GM21619 (cell line): ENCODE measurements around the gene VPS13A.
A peak's percentile ranks its signal among the peaks of the same experiment; 100 is the strongest.
"Not testable (repeated sequence)": the region's sequence is repeated elsewhere in the genome, so short reads cannot be mapped to it uniquely, and the experiment has no call there.

Experiments used
- ATAC-seq: cut with Tn5 transposase; IDR thresholded peaks from one replicate; pipeline ENCODE4 v1.9.1; 2021; ENCODE audit not compliant: unreplicated experiment

The VPS13A gene

GRCh38 chr9:77421506-77422265 is 244.4 kb downstream of the VPS13A start:
- no peak for ATAC-seq

GRCh38 chr9:77422969-77423368 is 245.6 kb downstream of the VPS13A start:
- no peak for ATAC-seq

GRCh38 chr9:77423841-77424240 is 246.5 kb downstream of the VPS13A start:
- no peak for ATAC-seq

GRCh38 chr9:77424993-77425392 is 247.7 kb downstream of the VPS13A start:
- ATAC-seq = no peak

GRCh38 chr9:77426712-77427111 is 249.4 kb downstream of the VPS13A start:
- ATAC-seq = no peak

GRCh38 chr9:77427256-77427927 is 250.1 kb downstream of the VPS13A start:
- no peak for ATAC-seq

- no peak for ATAC-seq
Measured at GRCh38 chr9:77429928-77430327, 252.6 kb downstream of the VPS13A start.

- ATAC-seq = no peak
Measured at GRCh38 chr9:77432053-77432452, 254.7 kb downstream of the VPS13A start.

GRCh38 chr9:77433675-77434445 is 256.5 kb downstream of the VPS13A start:
- ATAC-seq = peak; percentile 84

GRCh38 chr9:77435277-77435676 is 257.9 kb downstream of the VPS13A start:
- ATAC-seq = no peak

GRCh38 chr9:77435688-77436087 is 258.4 kb downstream of the VPS13A start:
- no peak for ATAC-seq

- ATAC-seq = no peak
Measured at GRCh38 chr9:77438653-77439052, 261.3 kb downstream of the VPS13A start.

GRCh38 chr9:77440057-77440456 is 262.7 kb downstream of the VPS13A start:
- no peak for ATAC-seq

GRCh38 chr9:77441124-77441523 is 263.8 kb downstream of the VPS13A start:
- not testable (repeated sequence) for ATAC-seq

- ATAC-seq = no peak
Measured at GRCh38 chr9:77442436-77442835, 265.1 kb downstream of the VPS13A start.

GRCh38 chr9:77447646-77448045 is 270.3 kb downstream of the VPS13A start:
- ATAC-seq = no peak

GRCh38 chr9:77449240-77450084 is 272.1 kb downstream of the VPS13A start:
- no peak for ATAC-seq

- no peak for ATAC-seq
Measured at GRCh38 chr9:77450085-77450475, 272.7 kb downstream of the VPS13A start.

GRCh38 chr9:77451507-77451906 is 274.2 kb downstream of the VPS13A start:
- no peak for ATAC-seq

- no peak for ATAC-seq
Measured at GRCh38 chr9:77453825-77454647, 276.7 kb downstream of the VPS13A start.
